ENCODE data around the gene FAM174C. TPM values are rescaled to one million over a fixed set of nuclear protein-coding genes. Genes with fewer than 3 reads are reported as not detected.

The FAM174C gene
- total and polyA plus RNA-seq, 2 donors (not counting 3 experiments of a cell fraction or from before 2014, with no cell fraction given), result 46.7 to 83.9 TPM

GRCh38 chr19:1293782-1294604 is 18.7 kb downstream of the FAM174C start:
- Histone ChIP-seq H3K9me1 (replicated peaks; ENCODE audit: control insufficient read depth, extremely low read depth, insufficient read depth, low read length) (no peaks in the 10 kb centered on the region), H4K20me1 (replicated peaks; ENCODE audit: control insufficient read depth, extremely low read depth, insufficient read depth, low read length) (no peaks in the 10 kb centered on the region), H2AFZ (ENCODE audit: low read depth, low read length) (no peak overlapping the region), H3K9ac (replicated peaks; ENCODE audit: extremely low read depth, insufficient read depth, low read length) (no peak overlapping the region), H3K4me3 (replicated peaks in 1 of 3; ENCODE audit: insufficient read depth in 1 of 3, low read depth in 1 of 3, low read length in 3 of 3) (no peak overlapping the region), H3K27me3 (ENCODE audit: control insufficient read depth in 2 of 2, insufficient read depth in 2 of 2, low read length in 2 of 2) (no peaks in the 10 kb centered on the region), H3K9me3 (replicated peaks; ENCODE audit: control insufficient read depth, insufficient read depth, low read length) (no peaks in the 10 kb centered on the region), H3K4me2 (ENCODE audit: insufficient read depth, low read length) (no peak overlapping the region), H3K79me2 (ENCODE audit: control insufficient read depth, insufficient read depth, low read length) (no peaks in the 10 kb centered on the region), H3K36me3 (ENCODE audit: control insufficient read depth in 2 of 2, extremely low read depth in 1 of 2, insufficient read depth in 2 of 2, low read length in 2 of 2) (no peaks in the 10 kb centered on the region), H3K4me1 (ENCODE audit: control insufficient read depth, extremely low read depth, insufficient read depth, low read length) (peaks cover 4% of the 10 kb centered on the region), H3K27ac (ENCODE audit: insufficient read depth, low read depth, low read length) (no peak overlapping the region)
- ChIA-PET CTCF (no interaction called here), POLR2A (no interaction called here)
- no TSS peak for BruUV-seq (replicated peaks)
- FAIRE-seq (no peak), DNase-seq (ENCODE audit: low read depth, low spot score) (no peak)
- dilution Hi-C loops (cut with MboI; ENCODE audit: extremely low pct_ligation_motif_present, low sequenced_read_pairs), result no loop called here
- TF ChIP-seq EZH2 (IDR thresholded peaks at IDR 0.05; ENCODE audit: borderline replicate concordance, low read depth, low read length, severe bottlenecking), result no peak
- no peak for TF ChIP-seq GATA2 (IDR thresholded peaks at IDR 0.05; ENCODE audit: insufficient read depth, insufficient read length, low read depth, low read length)
- TF ChIP-seq POLR2AphosphoS5 (IDR thresholded peaks at IDR 0.05; ENCODE audit: insufficient read depth, low read depth, low read length), result no peak
- no peak for TF ChIP-seq CTCF (IDR thresholded peaks at IDR 0.05; ENCODE audit: extremely low read depth in 1 of 2, insufficient read depth in 1 of 2, low read depth in 1 of 2, low read length in 2 of 2)
- TF ChIP-seq FOS (IDR thresholded peaks at IDR 0.05; ENCODE audit: borderline replicate concordance, insufficient read depth, low read length), result no peak
- no peak for TF ChIP-seq MAX (IDR thresholded peaks at IDR 0.05; ENCODE audit: insufficient read depth, insufficient read length)
- no peak for TF ChIP-seq POLR2A (IDR thresholded peaks at IDR 0.05; ENCODE audit: low read depth, low read length)
- no peak for TF ChIP-seq JUN (IDR thresholded peaks at IDR 0.05; ENCODE audit: borderline replicate concordance, insufficient read depth, insufficient read length, low read depth)
- TF ChIP-seq MYC (IDR thresholded peaks at IDR 0.05; ENCODE audit: low read depth, low read length), result no peak
- intact Hi-C loops (cut with micrococcal nuclease), result no loop called here
